CD4-positive, alpha-beta T cell treated with Interleukin-21 for 1 hour (primary cell): Measurements from ENCODE around the gene PRKCE.

Source experiments
- DNase-seq: peaks from one replicate; pipeline ENCODE4 v3.0.0-alpha.2; 2020

The PRKCE gene

GRCh38 chr2:46007412-46007811 is 355.9 kb downstream of the PRKCE start:
- no peak for DNase-seq

- DNase-seq: no peak
These were observed 356.8 kb downstream of the PRKCE start for GRCh38 chr2:46008091-46008870.

GRCh38 chr2:46009315-46009714 is 357.8 kb downstream of the PRKCE start:
- DNase-seq: no peak

GRCh38 chr2:46009772-46010171 is 358.3 kb downstream of the PRKCE start:
- no peak for DNase-seq

GRCh38 chr2:46010223-46010924 is 358.9 kb downstream of the PRKCE start:
- no peak for DNase-seq

GRCh38 chr2:46010925-46011490 is 359.5 kb downstream of the PRKCE start:
- DNase-seq: peak; percentile 33

DNA sequence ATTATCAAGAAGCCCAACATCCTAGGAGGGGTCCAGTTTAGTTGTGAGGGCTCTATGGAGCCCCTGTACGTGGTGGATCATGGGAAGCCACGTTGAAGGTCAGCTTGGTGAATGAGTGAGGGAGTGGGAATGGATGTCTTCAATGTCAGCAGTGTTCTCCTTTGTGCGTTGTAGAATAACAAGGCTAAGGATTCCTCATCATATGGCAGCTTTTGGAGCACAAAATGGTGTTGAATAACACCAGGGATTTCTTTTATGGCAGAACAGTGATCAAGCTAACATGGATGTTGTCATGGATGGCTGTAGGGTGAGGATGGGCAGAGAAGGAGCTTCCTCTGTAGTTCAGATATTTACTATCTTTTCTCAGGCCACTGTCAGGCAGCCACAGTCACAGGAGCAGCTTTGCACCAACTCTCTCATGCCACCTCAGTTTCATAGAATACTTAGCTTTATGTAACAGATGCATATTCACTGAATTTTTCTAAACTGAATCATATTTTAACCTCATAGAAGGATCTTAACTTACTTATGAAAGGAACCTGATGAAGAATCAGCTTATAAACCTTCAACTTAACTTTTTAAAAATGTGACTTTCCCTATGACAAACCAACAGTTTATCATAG is 361.3 kb downstream of the PRKCE start:
- DNase-seq: no peak

- DNase-seq: no peak
These were observed 362.3 kb downstream of the PRKCE start for GRCh38 chr2:46013726-46014125.

GRCh38 chr2:46014911-46015654 is 363.6 kb downstream of the PRKCE start:
- DNase-seq: no peak

GRCh38 chr2:46015671-46016070 is 364.2 kb downstream of the PRKCE start:
- no peak for DNase-seq

DNA sequence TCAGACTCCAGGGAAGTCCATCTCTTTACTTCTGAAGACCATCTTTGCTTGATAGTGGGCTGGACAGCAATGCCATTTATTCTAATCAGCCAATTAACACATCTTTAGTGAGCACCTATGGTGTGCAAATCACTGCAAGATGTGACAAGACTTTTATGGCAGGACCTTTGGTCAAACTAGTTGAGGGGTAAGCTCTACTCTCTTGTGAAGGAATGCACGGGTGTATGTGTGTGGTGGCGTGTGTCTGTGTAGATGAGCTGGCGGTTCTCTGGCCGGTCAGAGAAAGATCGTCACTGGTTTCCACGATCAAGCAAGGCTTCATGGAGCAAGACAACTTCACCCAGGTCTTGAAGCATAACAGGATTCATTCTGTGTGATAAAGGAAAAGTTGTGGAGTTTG is 364.6 kb downstream of the PRKCE start:
- no peak for DNase-seq

GRCh38 chr2:46018773-46019591 is 367.5 kb downstream of the PRKCE start:
- DNase-seq: no peak

DNA sequence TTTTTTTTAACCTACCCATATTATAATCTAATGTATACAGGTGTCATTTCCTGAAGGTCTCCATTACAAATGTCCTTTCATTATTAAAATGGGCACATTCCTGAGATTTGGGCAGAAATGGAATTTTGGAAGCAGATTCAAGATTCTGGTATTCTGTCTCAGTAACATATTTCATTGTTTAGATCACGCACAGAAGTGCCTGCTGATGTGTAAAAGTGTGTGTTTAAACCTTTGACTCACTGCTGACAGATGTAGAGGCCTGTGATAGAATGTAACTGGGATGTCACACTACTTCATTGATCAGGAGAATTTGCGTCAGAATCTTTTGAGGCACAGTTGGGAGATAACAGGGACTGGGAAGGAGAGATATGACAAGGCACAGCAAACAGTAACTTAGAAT is 368.9 kb downstream of the PRKCE start:
- DNase-seq: no peak

DNA sequence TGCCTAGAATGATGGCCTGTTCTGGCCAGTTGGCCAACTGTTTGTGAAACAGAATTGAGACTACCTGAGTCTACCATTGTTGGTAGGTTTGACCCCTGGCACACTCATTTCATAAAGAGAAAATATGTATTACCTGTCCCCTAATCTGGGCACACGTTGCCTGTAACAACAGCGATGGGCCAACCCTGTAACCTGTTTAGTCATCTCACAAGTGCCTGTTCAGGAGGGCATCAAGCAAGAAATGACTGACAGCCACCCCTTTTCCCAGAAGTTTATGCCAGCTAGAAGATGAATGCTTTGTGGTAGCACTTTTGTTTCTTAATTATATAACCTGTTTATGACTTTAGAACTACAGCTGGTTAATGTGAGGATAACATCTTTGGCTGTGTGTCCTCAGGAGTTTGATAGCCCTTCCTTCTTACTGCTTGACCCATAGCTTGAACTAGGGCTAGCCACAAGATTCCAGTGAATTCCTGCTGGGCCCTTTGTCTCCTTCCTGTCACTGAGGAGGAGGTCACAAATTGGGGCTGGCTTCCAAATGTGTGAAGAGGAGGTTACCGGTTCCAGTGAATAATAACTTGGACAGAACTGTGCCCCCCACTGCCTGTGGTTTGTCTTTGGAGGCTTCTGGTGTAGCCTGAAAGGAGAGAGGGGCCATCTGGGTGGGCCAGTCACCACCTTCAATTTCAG is 371.8 kb downstream of the PRKCE start:
- DNase-seq: no peak

DNA sequence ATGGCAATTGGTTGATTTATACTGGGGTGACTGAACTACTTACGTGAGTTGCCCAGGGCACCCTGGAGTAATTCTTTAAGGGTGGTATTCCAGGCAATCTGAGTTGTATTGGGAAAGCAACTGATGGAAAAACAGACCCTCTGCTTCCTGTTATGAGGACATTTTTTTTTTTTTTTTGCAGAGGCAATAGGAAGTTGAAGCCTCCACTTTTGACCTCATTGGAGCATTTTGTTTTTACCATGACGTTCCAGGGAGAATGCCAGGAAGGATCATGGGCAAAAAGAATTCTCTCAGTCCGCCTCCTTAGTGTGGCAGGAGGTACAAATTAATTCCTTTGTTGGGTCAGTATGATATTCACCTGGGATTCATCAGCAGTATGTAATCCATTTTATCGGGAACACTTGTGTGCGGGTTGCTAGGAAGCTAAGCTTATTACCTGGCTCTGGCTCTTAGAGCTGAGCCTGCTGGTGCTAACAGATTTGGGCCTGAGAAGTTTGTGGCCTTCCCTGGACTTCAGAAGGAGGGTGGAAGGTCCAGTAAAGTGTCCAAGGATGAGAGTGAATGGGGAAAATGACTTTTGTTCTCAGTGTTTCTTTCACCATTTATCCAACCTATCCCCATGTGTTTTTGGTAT is 372.8 kb downstream of the PRKCE start:
- DNase-seq: no peak

DNA sequence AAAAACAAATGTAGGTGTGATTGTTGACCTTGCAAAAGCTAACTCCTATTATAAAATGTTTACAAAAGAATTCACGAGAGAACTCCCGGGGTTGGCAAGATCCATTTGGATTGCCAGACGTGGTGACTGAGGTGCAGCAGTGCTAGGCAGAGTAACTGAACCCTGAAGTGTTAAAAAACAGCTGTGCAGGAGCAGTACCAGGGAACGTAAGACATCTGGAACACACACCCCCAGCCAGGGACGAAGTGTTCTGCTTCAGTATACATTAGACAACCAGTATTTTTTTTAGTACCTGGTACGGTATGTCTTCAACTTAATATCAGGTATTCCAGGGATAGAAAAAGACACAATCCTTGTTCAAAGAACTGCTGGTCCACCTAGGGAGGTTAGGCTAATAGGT is 373.6 kb downstream of the PRKCE start:
- DNase-seq: no peak

GRCh38 chr2:46025676-46026075 is 374.2 kb downstream of the PRKCE start:
- DNase-seq: no peak

- no peak for DNase-seq
These were observed 375.0 kb downstream of the PRKCE start for GRCh38 chr2:46026431-46026830.

- no peak for DNase-seq
These were observed 377.9 kb downstream of the PRKCE start for GRCh38 chr2:46029332-46029811.

DNA sequence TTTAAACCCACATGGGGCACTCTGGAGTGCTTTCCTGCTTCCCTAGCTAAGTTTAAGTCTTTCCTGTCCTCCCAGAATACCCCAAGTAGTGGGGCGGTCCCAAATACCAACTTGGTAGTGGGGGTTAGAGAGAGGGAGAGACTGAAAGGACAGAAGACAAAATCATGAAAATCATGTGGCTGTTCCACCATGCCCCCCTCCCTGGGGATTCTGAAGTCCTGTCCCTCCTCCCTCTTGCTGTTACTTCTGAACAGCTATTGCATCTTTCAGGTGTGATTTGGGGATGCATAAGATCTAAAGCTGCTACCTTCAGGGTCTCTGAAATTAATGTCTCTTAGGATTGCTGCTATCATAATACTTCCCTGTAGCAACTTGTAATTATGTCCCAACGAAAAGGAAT is 378.9 kb downstream of the PRKCE start:
- DNase-seq: no peak
